Measurements from ENCODE around the gene SGF29.

- TF ChIP-seq CTCF (IDR thresholded peaks at IDR 0.05; ENCODE audit: low read length) (no peak), EZH2 (IDR thresholded peaks at IDR 0.05; ENCODE audit: borderline replicate concordance, low read length) (no peak)
Observed at GRCh38 chr16:28561557-28562187, 8.0 kb downstream of the SGF29 start.

All from OCI-LY1 (cell line).